ENCODE data around the gene NAB1.

- TF ChIP-seq POLR2AphosphoS5 (IDR thresholded peaks at IDR 0.05) (no peak), CTCF (IDR thresholded peaks at IDR 0.05; ENCODE audit: poor library complexity, severe bottlenecking) (no peak), RAD21 (conservative IDR thresholded peaks at IDR 0.05) (no peak), EZH2 (IDR thresholded peaks at IDR 0.05; ENCODE audit: borderline replicate concordance, insufficient read depth, low read length, poor library complexity, severe bottlenecking) (no peak), EP300 (conservative IDR thresholded peaks at IDR 0.05; ENCODE audit: poor library complexity, severe bottlenecking) (no peak), TAF1 (IDR thresholded peaks at IDR 0.05; ENCODE audit: low read depth) (no peak), SMC3 (conservative IDR thresholded peaks at IDR 0.05; ENCODE audit: poor library complexity) (no peak), REST (IDR thresholded peaks at IDR 0.05; ENCODE audit: borderline replicate concordance) (no peak), MXI1 (conservative IDR thresholded peaks at IDR 0.05; ENCODE audit: poor library complexity, severe bottlenecking) (no peak)
These were observed 48.4 kb upstream of the NAB1 start for GRCh38 chr2:190600293-190601103.
